Subcutaneous adipose tissue (tissue), 4 donors: Measurements from ENCODE around the gene SKI. TPM values are rescaled to one million over a fixed set of nuclear protein-coding genes. Genes with fewer than 3 reads are reported as not detected.

ENCODE experiments used
- total RNA-seq, 4 donors: library from RNA; depleted of rRNA; stranded (reverse); fragments of >200 nt; gene quantifications; one replicate each; pipeline ENCODE4 v1.1.0, GENCODE V29; 2016
- TF ChIP-seq, protein P1 (sequence below): fragments of 450-650 bp; IDR thresholded peaks from one replicate; pipeline ENCODE4 v1.5.1; 2016; ENCODE audit warnings: low read depth, mild to moderate bottlenecking, control low read depth, antibody characterized with exemption, moderate library complexity

Gene SKI
- total RNA-seq, 4 donors from 2014 or later = 24.3 to 67.6 (median 27.8) TPM

DNA sequence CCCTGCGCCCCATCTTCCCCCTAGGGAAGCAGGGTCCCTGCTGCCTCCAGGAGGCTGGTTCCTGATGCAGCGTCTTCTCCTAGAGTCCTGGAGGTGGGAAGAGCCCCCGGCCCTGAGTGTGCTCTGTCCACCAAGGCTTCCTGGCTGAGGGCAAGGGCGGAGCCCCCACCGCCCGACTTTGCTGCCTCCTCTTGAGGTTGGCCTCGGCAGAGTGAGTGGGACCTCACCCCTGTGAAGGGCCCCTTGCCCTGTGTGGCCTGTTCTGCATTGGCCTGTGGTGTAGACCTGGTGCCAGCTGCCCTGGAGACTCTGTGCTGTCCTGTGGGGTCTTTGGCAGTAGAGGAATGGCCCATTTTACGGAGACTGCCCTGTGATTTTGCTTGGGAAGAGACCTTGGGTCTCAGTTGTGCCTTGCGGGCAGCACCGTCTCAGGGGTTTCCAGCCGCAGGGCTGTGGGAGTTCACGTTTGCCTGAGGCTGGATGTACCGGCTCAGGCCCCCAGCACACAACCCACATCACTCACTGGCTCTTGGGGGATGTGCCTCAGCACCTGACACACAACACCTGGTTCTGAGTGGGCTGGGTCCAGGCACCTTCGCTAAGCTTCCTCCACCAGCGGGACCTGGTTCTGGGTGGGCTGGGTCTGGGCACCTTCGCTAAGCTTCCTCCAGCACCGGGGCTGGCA lies 73.6 kb downstream of the SKI start:
- TF ChIP-seq, protein P1, sequence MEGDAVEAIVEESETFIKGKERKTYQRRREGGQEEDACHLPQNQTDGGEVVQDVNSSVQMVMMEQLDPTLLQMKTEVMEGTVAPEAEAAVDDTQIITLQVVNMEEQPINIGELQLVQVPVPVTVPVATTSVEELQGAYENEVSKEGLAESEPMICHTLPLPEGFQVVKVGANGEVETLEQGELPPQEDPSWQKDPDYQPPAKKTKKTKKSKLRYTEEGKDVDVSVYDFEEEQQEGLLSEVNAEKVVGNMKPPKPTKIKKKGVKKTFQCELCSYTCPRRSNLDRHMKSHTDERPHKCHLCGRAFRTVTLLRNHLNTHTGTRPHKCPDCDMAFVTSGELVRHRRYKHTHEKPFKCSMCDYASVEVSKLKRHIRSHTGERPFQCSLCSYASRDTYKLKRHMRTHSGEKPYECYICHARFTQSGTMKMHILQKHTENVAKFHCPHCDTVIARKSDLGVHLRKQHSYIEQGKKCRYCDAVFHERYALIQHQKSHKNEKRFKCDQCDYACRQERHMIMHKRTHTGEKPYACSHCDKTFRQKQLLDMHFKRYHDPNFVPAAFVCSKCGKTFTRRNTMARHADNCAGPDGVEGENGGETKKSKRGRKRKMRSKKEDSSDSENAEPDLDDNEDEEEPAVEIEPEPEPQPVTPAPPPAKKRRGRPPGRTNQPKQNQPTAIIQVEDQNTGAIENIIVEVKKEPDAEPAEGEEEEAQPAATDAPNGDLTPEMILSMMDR = no peak

DNA sequence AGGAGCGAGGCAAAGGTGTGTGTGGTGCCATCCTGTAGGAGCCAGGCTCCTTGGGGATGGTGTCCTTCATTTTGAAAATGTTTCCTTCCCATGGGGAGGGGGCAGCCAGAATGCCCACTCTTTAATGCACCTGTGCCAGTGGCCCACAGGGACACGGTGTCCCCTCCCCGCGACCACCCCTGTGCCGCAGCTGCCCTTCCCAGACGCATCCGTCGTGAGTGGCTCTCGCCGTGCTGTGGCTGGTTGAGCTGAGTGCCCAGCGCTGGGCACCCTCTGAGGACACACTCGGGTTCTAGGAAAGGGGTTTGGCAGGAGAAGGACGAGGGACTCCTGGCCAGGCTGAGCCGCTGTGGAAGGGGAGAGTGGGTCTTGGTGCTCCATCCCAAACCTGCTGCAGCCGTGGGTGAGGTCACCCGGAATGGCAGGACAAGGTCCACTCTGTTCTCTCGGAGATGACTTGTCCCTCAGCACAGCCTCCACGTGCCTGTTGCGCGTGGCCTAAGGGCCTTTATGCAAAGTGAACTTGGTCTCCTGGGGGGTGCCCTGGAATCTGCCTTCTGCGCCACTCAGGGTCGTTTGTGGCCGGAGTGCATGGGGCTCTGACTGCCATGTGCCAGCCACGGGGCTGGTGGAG lies 74.3 kb downstream of the SKI start:
- TF ChIP-seq, protein P1 = no peak

- TF ChIP-seq, protein P1 = no peak
These were observed 75.1 kb downstream of the SKI start for GRCh38 chr1:2303016-2303775.

DNA sequence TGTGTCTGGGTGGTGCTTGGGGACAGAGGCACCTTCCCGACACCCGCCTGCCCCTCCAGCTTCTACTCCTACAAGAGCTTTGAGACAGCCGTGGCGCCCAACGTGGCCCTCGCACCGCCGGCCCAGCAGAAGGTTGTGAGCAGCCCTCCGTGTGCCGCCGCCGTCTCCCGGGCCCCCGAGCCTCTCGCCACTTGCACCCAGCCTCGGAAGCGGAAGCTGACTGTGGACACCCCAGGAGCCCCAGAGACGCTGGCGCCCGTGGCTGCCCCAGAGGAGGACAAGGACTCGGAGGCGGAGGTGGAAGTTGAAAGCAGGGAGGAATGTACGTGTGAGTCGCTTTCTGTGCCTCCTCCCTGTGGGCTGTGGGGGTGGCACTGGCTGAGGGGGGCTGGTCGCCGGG lies 75.7 kb downstream of the SKI start:
- TF ChIP-seq, protein P1 = no peak

- TF ChIP-seq, protein P1 = no peak
These were observed 76.2 kb downstream of the SKI start for GRCh38 chr1:2304282-2304681.

DNA sequence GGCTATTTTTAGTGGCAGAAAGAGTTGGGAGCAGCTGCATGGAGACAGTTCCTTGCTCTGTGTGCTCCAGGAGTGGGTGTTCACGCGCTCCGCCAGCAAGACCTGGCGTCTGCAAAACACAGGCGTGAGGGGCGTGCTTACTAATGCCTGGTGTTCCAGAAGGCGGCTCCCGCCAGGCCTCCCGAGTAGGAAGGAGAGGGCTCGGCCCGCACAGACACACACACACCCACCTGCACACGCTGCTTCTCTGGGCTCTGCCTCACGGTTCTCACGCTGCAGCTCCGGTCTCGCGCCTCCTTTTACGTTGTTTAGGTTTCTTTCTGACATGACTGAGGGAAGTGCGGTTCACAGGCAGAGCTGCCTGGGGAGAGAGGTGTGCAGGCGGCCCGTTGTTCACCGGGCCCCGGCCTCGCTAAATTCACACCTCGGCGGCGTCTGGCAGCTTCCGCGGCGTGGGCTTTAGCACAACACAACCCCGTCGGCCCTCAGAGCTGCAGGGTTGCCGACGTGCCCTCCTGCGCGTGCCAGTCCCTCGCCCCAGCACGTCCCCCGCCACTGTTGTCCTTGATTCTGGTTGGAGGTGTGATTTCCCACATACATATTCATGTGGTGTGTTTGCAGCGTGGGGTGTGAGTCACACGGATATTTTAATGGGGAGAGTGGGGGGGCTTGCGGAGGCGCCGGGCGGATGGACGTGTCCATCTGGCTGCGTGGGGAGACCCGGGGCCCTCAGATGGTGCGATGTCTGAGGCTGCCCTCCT lies 77.0 kb downstream of the SKI start:
- TF ChIP-seq, protein P1 = no peak
